Effector CD8-positive, alpha-beta T cell (primary cell): ENCODE data around the gene RIIAD1.
A peak's percentile ranks its signal among the peaks of the same experiment; 100 is the strongest.
"Not testable (repeated sequence)": the region's sequence is repeated elsewhere in the genome, so short reads cannot be mapped to it uniquely, and the experiment has no call there.

Experiments
- DNase-seq: peaks from one replicate; lab custom pipeline; 2025; lab: John Stamatoyannopoulos, UW
- total RNA-seq, 4 experiments: gene quantifications; one replicate each; lab custom pipeline; 2026; lab: John Stamatoyannopoulos, UW

The RIIAD1 gene
- 0 to 0.37 (median 0) reads per million in 4 experiments for total RNA-seq

DNA sequence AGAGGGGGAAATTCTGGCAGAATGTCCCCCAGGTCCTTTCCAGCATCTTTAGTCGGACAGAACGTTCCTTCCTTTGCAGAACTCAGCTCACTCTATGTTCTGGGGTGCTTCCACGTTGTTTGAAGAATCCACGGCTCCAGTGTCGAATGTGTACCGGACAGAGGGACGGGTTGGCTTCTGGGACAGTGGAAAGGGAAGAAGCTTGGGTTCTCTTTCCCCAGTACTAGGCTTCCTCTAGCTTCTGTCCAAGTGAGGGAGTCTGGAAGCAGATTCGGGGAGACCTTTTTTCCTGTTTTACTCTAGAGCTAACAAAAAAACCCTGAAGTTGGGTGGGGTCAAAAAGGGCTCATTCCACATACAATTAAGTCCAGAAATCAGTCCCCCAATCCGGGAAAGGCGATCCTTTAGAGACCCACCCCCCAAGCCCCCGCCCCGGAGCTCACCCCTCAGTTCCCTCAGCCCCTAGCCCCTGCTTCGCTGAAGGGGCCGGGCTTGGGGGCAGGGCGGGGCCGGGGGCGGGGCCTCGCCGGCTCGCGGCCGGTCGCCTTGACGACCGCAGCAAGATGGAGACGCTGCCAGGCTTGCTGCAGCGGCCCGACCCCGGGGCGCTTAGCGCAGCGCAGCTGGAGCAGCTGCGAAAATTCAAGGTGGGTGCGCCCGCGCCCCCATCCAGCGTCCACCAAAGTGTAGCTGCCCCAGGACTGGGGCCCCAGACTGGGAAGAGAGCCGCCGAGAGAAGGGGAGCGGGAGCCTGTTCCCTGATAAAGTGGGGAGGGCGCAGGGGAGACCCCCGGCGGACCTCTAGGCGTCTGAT is at the start of gene RIIAD1:
Gene RIIAD1 (plus strand): TSS at position 549 of the 814 bp plus-strand sequence. CDS start 15 bp downstream, at position 564.
- peak; percentile 21 for DNase-seq

GRCh38 chr1:151673407-151673806 is 47.9 kb upstream of the RIIAD1 start:
- no peak for DNase-seq

DNA sequence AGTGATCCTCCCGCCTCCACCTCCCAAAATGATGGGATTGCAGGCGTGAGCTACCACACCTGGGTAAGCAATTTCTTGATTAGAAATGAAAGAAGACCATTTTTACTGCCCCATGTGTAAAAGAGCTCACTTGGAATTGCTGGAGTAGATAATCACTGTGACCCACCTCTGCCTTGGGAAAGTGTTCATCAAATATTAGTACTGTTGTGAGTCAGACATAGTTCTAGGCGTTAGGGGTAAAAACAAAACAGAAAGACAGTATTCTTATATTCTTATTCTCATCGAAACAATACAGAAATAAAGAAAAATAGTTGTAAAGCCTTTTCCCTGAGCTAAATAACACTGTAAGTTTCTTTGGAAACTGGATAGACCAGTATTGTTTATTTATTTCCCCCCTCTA is 40.9 kb upstream of the RIIAD1 start:
- DNase-seq, result no peak

DNA sequence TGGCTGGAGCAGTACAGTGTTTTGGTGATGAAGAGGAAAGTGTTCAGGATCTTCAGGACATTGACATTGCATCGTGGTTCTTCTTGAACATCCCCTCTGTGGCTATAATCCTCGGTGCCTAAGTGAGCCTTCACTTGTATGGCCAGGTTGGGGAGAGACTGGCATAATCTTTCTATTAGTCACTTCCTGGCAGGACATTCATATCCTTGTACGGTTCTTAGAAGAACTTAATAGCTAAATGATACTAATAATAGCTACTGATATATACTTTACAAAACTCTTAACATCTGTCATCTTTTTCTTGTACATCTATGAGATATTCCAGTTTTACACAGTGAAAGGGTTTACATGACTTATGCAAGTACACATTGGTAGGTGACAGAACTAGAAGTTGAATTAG is 40.5 kb upstream of the RIIAD1 start:
- DNase-seq, result no peak

GRCh38 chr1:151681923-151682322 is 39.4 kb upstream of the RIIAD1 start:
- no peak for DNase-seq

DNA sequence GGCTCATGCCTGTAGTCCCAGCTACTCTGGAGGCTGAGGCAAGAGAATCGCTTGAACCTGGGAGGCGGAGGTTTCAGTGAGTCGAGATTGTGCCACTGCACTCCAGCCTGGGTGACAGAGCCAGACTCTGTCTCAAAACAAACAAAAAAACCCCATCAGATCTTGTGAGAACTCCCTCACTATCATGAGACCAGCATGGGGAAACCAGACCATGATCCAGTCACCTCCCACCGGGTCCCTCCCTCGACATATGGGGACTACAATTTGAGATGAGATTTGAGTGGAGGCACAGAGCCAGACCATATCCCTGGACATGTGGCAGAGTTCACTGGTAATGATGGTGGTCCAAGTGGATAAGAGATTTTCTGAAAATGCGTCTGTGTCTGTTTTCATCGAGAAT is 38.4 kb upstream of the RIIAD1 start:
- DNase-seq, result not testable (repeated sequence)

- DNase-seq, result no peak
Measured at GRCh38 chr1:151684128-151684527, 37.2 kb upstream of the RIIAD1 start.

GRCh38 chr1:151686561-151686960 is 34.8 kb upstream of the RIIAD1 start:
- no peak for DNase-seq

GRCh38 chr1:151689494-151689893 is 31.8 kb upstream of the RIIAD1 start:
- DNase-seq, result no peak

GRCh38 chr1:151692226-151692625 is 29.1 kb upstream of the RIIAD1 start:
- DNase-seq, result no peak

GRCh38 chr1:151693057-151693651 is 28.2 kb upstream of the RIIAD1 start:
- no peak for DNase-seq

- no peak for DNase-seq
Measured at GRCh38 chr1:151701515-151701914, 19.8 kb upstream of the RIIAD1 start.

DNA sequence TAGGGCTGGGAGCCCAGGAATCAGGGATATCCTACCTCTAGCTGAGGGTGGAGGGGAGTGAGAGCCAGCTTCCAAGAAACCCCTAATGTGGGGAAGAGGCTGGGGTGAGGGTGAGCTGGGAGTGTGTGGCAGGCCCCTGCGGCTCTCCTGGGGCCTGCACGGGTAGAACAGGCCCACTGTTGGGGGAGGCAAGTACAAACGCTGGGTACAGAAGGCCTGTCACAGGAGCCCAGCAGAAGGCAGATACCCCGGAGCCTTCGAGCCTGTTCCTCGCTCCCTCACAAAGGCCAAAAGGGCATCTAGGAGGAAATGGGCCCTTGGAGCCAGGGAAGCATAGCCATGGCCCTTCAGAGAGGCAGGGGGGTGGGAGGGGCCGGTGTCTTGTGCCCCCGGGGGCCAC is 18.4 kb upstream of the RIIAD1 start:
- DNase-seq, result no peak

- no peak for DNase-seq
Measured at GRCh38 chr1:151703813-151704212, 17.5 kb upstream of the RIIAD1 start.

GRCh38 chr1:151704246-151704645 is 17.1 kb upstream of the RIIAD1 start:
- no peak for DNase-seq

- no peak for DNase-seq
Measured at GRCh38 chr1:151705146-151705545, 16.2 kb upstream of the RIIAD1 start.

DNA sequence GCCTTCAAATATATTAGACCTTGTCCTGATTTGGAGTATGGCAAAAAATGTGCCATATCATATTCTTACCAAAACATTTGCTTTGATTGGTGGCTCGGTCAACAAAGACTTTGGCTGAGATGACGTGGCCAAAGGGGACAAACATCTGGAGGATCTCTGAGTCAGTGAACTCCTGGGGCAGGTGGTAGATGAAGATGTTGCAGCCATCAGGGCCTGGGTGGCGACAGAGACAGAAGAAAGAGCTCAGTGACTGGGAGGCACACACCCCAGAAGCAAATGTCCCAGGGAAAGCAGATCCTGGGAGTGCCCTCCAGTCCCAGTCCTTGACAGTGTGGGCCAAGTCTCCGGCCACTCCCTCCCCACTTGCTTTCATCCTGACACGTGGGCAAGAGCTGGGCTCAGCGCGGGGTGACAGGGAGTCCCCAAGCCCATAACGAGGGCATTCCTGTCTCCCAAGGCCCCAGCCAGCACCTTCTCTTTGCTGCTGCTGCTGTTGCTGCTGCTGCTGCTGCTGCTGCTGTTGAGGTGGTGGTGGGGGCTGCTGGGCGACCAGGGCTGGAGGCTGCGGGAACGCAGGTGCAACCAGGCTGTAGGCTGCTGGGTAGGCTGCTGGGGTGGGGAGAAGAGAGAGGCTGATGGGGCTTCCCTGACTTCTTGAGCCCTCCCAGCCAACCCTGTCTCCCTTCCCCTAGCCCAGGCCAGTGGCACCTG is 15.4 kb upstream of the RIIAD1 start:
- no peak for DNase-seq

- no peak for DNase-seq
Measured at GRCh38 chr1:151706464-151707415, 14.6 kb upstream of the RIIAD1 start.

DNA sequence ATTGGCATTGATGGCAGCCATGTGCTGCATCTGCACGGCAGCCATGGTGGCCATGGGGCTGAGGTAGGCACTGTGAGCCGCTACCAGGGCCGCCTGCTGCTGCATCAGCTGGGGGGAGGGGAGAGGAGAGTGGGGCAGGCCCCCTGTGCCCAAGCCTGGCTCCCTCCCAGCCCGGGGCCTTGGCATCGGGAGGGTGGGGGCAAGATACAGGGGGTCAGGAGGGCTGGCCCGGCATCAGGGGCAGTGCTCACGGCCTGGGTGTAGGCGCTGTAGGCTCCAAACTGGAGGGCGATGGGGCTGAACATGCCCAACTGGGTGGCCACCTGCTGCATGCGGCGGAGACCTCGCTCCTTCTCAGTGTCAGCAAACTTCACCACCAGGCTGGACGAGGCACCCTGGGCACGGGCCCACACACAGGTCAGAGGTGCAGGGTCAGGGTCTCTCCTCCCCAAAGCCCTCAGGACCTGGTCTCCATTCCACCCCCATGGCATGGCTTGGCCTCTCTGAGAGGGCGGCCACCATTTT is 13.7 kb upstream of the RIIAD1 start:
- no peak for DNase-seq

- no peak for DNase-seq
Measured at GRCh38 chr1:151708891-151709290, 12.4 kb upstream of the RIIAD1 start.

DNA sequence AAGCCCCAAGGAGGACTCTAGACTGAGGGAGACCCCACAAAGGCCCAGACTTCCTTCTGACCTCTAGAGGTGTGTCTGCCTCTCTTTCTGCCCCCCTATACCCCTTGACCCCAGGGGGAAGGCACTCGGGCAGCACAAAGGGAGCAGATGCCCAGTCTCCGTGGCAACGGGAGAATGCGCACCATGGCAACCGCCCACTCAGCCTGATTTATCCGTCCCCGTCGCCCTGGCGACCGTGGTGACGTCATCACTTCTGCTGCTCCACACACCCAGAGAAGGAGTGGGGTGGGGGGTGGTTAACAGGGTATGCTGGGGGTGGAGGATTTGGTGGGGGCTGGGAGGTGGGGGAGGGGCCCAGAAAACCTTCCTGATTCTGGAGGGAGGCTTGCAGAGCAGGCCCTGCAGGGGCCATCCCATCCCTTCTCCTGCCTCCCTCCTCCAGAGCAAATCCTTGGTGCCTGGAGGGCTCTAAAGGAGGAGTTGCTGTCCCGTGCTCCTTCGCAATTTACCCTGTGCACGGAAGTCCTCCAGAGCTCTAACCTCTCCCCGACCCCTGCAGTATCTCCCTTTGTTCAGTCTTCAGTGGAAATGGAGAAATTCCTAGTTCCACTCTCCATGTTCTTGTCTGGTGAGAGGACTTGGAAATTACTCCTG is 11.0 kb upstream of the RIIAD1 start:
- DNase-seq, result no peak
